H9 (cell line): ENCODE measurements around the gene HERPUD2. TPM values are rescaled to one million over a fixed set of nuclear protein-coding genes. Genes with fewer than 3 reads are reported as not detected.

Source experiments
- DNase-seq: peaks from one replicate; pipeline ENCODE4 v3.0.0-alpha.2; 2017
- H2AFZ ChIP-seq: one replicate; pipeline ENCODE4 v1.6.1; 2013; ENCODE audit warnings: mild to moderate bottlenecking, low read length, control low read depth, moderate library complexity
- H2AK5ac ChIP-seq: 2 replicates; pipeline ENCODE4 v1.6.1; 2013; ENCODE audit warnings: low read length, control low read depth, mixed read lengths; ENCODE audit not compliant: insufficient read length
- H2BK120ac ChIP-seq: one replicate; pipeline ENCODE4 v1.6.1; 2013; ENCODE audit warnings: low read depth, mild to moderate bottlenecking, low read length, control low read depth, inconsistent platforms; ENCODE audit not compliant: poor library complexity, severe bottlenecking
- H2BK12ac ChIP-seq: 2 replicates; pipeline ENCODE4 v1.6.1; 2013; ENCODE audit warnings: low read length, control low read depth, mixed read lengths, low read depth; ENCODE audit not compliant: insufficient read length
- H2BK15ac ChIP-seq: 2 replicates; pipeline ENCODE4 v1.6.1; 2013; ENCODE audit warnings: low read depth, low read length, control low read depth
- H2BK20ac ChIP-seq: one replicate; pipeline ENCODE4 v1.6.1; 2013; ENCODE audit warnings: low read depth, mild to moderate bottlenecking, low read length, control low read depth, inconsistent platforms; ENCODE audit not compliant: poor library complexity, severe bottlenecking
- H2BK5ac ChIP-seq: 2 replicates; pipeline ENCODE4 v1.6.1; 2013; ENCODE audit warnings: low read length, control low read depth, mixed read lengths; ENCODE audit not compliant: insufficient read length
- H3K14ac ChIP-seq: 2 replicates; pipeline ENCODE4 v1.6.1; 2013; ENCODE audit warnings: low read length, control low read depth; ENCODE audit not compliant: insufficient read depth
- H3K18ac ChIP-seq: 2 replicates; pipeline ENCODE4 v1.6.1; 2013; ENCODE audit warnings: low read depth, mild to moderate bottlenecking, mixed read lengths, low read length, control low read depth; ENCODE audit not compliant: insufficient read length
- H3K23ac ChIP-seq: 2 replicates; pipeline ENCODE4 v1.6.1; 2013; ENCODE audit warnings: low read length, control low read depth, mixed read lengths, low read depth; ENCODE audit not compliant: insufficient read length
- H3K23me2 ChIP-seq: 2 replicates; pipeline ENCODE4 v1.6.1; 2013; ENCODE audit warnings: low read depth, mild to moderate bottlenecking, mixed read lengths, low read length, control low read depth; ENCODE audit not compliant: insufficient read length, poor library complexity, severe bottlenecking
- H3K27ac ChIP-seq: 2 replicates; pipeline ENCODE4 v1.5.1; 2013; ENCODE audit warnings: low read length, control low read depth, mixed read lengths, low read depth; ENCODE audit not compliant: insufficient read length
- H3K27me3 ChIP-seq: 2 replicates; pipeline ENCODE4 v1.6.1; 2013; ENCODE audit warnings: low read length, control low read depth, inconsistent platforms; ENCODE audit not compliant: insufficient read depth
- H3K4ac ChIP-seq: 2 replicates; pipeline ENCODE4 v1.6.1; 2013; ENCODE audit warnings: low read depth, mild to moderate bottlenecking, control low read depth, inconsistent platforms, low read length, moderate library complexity
- H3K4me1 ChIP-seq: 2 replicates; pipeline ENCODE4 v1.6.1; 2013; ENCODE audit warnings: low read length, control low read depth, inconsistent platforms; ENCODE audit not compliant: insufficient read depth
- H3K4me2 ChIP-seq: 2 replicates; pipeline ENCODE4 v1.6.1; 2013; ENCODE audit warnings: low read length, control low read depth, mixed read lengths; ENCODE audit not compliant: insufficient read length, insufficient read depth
- H3K56ac ChIP-seq: 2 replicates; pipeline ENCODE4 v1.6.1; 2013; ENCODE audit warnings: low read depth, mild to moderate bottlenecking, mixed read lengths, low read length, control low read depth; ENCODE audit not compliant: insufficient read length
- H3K79me1 ChIP-seq: 2 replicates; pipeline ENCODE4 v1.6.1; 2013; ENCODE audit warnings: low read depth, mild to moderate bottlenecking, moderate library complexity, low read length, control low read depth, inconsistent platforms; ENCODE audit not compliant: insufficient read depth, poor library complexity, severe bottlenecking
- H3K79me2 ChIP-seq: 2 replicates; pipeline ENCODE4 v1.6.1; 2013; ENCODE audit warnings: low read length, control low read depth, inconsistent platforms; ENCODE audit not compliant: insufficient read depth
- H3K9ac ChIP-seq: 2 replicates; pipeline ENCODE4 v1.6.1; 2013; ENCODE audit warnings: low read length, control low read depth, mixed read lengths; ENCODE audit not compliant: insufficient read length; ENCODE audit errors: extremely low read depth
- H3K9me3 ChIP-seq: one replicate; pipeline ENCODE4 v1.6.1; 2013; ENCODE audit warnings: low read depth, low read length, inconsistent platforms; ENCODE audit not compliant: control insufficient read depth
- H3T11ph ChIP-seq: one replicate; pipeline ENCODE4 v1.6.1; 2013; ENCODE audit warnings: mild to moderate bottlenecking, low read length, control low read depth, inconsistent platforms
- H4K20me1 ChIP-seq: one replicate; pipeline ENCODE4 v1.6.1; 2013; ENCODE audit not compliant: control insufficient read depth, insufficient read length, insufficient read depth
- H4K5ac ChIP-seq: 2 replicates; pipeline ENCODE4 v1.6.1; 2013; ENCODE audit warnings: low read depth, mild to moderate bottlenecking, mixed read lengths, low read length, control low read depth; ENCODE audit not compliant: insufficient read length
- H4K8ac ChIP-seq: replicated peaks from 2 replicates; pipeline ENCODE4 v1.6.1; 2013; ENCODE audit warnings: low read length, control low read depth, mixed read lengths, low read depth; ENCODE audit not compliant: insufficient read length
- H4K91ac ChIP-seq: 2 replicates; pipeline ENCODE4 v1.6.1; 2013; ENCODE audit warnings: low read depth, mild to moderate bottlenecking, moderate library complexity, mixed read lengths, low read length, control low read depth; ENCODE audit not compliant: insufficient read length
- H3K27ac Mint-ChIP-seq, 3 experiments: 2 replicates in 2 of 3; 3 replicates in 1 of 3; pipeline ENCODE4 v1.8.0; 2020 to 2021; ENCODE audit warnings: mixed read lengths in 3 of 3, mild to moderate bottlenecking in 1 of 3, moderate library complexity in 1 of 3
- H3K27me3 Mint-ChIP-seq: 2 replicates; pipeline ENCODE4 v1.8.0; 2021; ENCODE audit warnings: low read depth, mild to moderate bottlenecking, moderate library complexity, mixed read lengths
- H3K36me3 Mint-ChIP-seq, 3 experiments: 2 replicates in 2 of 3; 3 replicates in 1 of 3; pipeline ENCODE4 v1.8.0; 2020 to 2021; ENCODE audit warnings: low read depth in 3 of 3, mixed read lengths in 3 of 3; ENCODE audit not compliant: insufficient read depth in 1 of 3
- H3K4me1 Mint-ChIP-seq, 2 experiments: 2 replicates each; pipeline ENCODE4 v1.8.0; 2020; ENCODE audit warnings: mixed read lengths in 2 of 2
- H3K4me3 Mint-ChIP-seq, 2 experiments: 2 replicates in 1 of 2; 3 replicates in 1 of 2; pipeline ENCODE4 v1.8.0; 2020 to 2021; ENCODE audit warnings: mild to moderate bottlenecking in 2 of 2, mixed read lengths in 2 of 2, moderate library complexity in 1 of 2
- H3K9me3 Mint-ChIP-seq, 2 experiments: 2 replicates in 1 of 2; 3 replicates in 1 of 2; pipeline ENCODE4 v1.8.0; 2020; ENCODE audit warnings: mild to moderate bottlenecking in 2 of 2, mixed read lengths in 2 of 2, moderate library complexity in 1 of 2
- WGBS: extraction: QIAGEN DNeasy Blood & Tissue Kit; methylation state at CpG from one replicate; pipeline ENCODE4 v1.1.7; 2013; ENCODE audit warnings: missing lambda C conversion rate, low lambda C conversion rate, mixed read lengths; ENCODE audit not compliant: insufficient read length; ENCODE audit errors: extremely low coverage; 5-methylcytosine and 5-hydroxymethylcytosine counted together
- total RNA-seq: library from RNA; stranded (reverse); gene quantifications from 2 replicates; pipeline ENCODE4 v1.2.1, GENCODE V29; 2021
- TF ChIP-seq, protein P1 (sequence below): fragments of 200-600 bp; sonication (generic); conservative IDR thresholded peaks from 3 replicates; pipeline ENCODE4 v1.8.0; 2021; ENCODE audit warnings: antibody characterized with exemption, mild to moderate bottlenecking

The HERPUD2 gene
- total RNA-seq, 1 experiment from 2014 or later, result 17.0 TPM

DNA sequence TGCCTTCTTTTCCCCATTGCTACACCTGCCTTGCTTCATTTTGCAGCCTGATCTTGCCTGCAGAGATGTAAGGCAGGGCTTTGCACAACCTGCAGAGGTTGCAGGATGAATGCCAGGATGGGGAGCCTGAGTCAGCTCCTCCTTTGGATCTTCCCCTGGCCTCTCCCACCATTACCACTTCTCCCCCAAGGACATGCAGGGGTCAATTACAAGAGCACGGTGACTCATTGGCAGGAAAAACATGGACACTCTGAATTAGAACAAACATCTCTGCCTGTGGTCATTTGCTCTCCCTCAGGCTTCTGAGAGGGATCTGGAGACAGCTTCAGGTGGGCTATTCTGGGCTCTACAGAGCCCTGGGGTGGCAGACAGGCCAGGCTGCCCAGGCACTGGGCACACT is 89.2 kb downstream of the HERPUD2 start:
- Histone ChIP-seq H2AFZ (no peak overlapping the region), H3K79me2 (no peaks in the 10 kb centered on the region), H3K27ac (no peak overlapping the region), H4K91ac (no peak overlapping the region), H3T11ph (no peak overlapping the region), H4K8ac (no peak overlapping the region), H3K23me2 (no peaks in the 10 kb centered on the region), H2BK120ac (no peak overlapping the region), H3K56ac (no peak overlapping the region), H3K4ac (no peak overlapping the region), H2BK20ac (no peak overlapping the region), H2BK5ac (no peak overlapping the region), H3K4me2 (no peak overlapping the region), H3K79me1 (no peaks in the 10 kb centered on the region), H3K23ac (no peak overlapping the region), H4K5ac (no peak overlapping the region), H3K4me1 (no peaks in the 10 kb centered on the region), H3K27me3 (no peaks in the 10 kb centered on the region), H2BK15ac (no peak overlapping the region), H3K14ac (no peak overlapping the region), H4K20me1 (no peaks in the 10 kb centered on the region), H3K9ac (no peak overlapping the region), H2BK12ac (no peak overlapping the region), H2AK5ac (no peak overlapping the region), H3K18ac (no peak overlapping the region), H3K9me3 (no peaks in the 10 kb centered on the region)
- no peaks in the 10 kb centered on the region; a peak in 2 of 5 replicates for H3K9me3 Mint-ChIP-seq
- no peak overlapping the region for H3K4me3 Mint-ChIP-seq
- no CpG with 5 or more reads among the region's 1 CpG for WGBS
- H3K27ac Mint-ChIP-seq, result 0 out of 7 replicates have a peak overlapping the region, but pooled peaks of 1 of the 3 experiments have one; percentile 45
- H3K27me3 Mint-ChIP-seq, result no peaks in the 10 kb centered on the region
- no peak for DNase-seq
- no peaks in the 10 kb centered on the region for H3K4me1 Mint-ChIP-seq
- H3K36me3 Mint-ChIP-seq, result no peaks in the 10 kb centered on the region; a peak in 1 of 7 replicates
- TF ChIP-seq, protein P1, sequence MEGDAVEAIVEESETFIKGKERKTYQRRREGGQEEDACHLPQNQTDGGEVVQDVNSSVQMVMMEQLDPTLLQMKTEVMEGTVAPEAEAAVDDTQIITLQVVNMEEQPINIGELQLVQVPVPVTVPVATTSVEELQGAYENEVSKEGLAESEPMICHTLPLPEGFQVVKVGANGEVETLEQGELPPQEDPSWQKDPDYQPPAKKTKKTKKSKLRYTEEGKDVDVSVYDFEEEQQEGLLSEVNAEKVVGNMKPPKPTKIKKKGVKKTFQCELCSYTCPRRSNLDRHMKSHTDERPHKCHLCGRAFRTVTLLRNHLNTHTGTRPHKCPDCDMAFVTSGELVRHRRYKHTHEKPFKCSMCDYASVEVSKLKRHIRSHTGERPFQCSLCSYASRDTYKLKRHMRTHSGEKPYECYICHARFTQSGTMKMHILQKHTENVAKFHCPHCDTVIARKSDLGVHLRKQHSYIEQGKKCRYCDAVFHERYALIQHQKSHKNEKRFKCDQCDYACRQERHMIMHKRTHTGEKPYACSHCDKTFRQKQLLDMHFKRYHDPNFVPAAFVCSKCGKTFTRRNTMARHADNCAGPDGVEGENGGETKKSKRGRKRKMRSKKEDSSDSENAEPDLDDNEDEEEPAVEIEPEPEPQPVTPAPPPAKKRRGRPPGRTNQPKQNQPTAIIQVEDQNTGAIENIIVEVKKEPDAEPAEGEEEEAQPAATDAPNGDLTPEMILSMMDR, result no peak
